ENCODE results near the gene PLK1. TPM values are rescaled to one million over a fixed set of nuclear protein-coding genes. Genes with fewer than 3 reads are reported as not detected.
"Not testable (repeated sequence)": the region's sequence is repeated elsewhere in the genome, so short reads cannot be mapped to it uniquely, and the experiment has no call there.

The PLK1 gene
- total and polyA plus RNA-seq, 8 donors: 0.58 to 35.9 (median 6.6) TPM

GRCh38 chr16:23734176-23734893, 55.6 kb downstream of the PLK1 start:
- Histone ChIP-seq H3K36me3 (no peaks in the 10 kb centered on the region), H3K27me3 (peaks cover 0 to 22% (median 0%) of the 10 kb centered on the region in 3 donors), H3K4me1 (peaks cover 0 to 7% (median 0%) of the 10 kb centered on the region in 4 donors), H3K9me3 (no peaks in the 10 kb centered on the region), H3K4me3 (no peak overlapping the region), H3K27ac (no peak overlapping the region)
- TF ChIP-seq POLR2A (IDR thresholded peaks at IDR 0.05): no peak
- no peak for TF ChIP-seq EP300 (IDR thresholded peaks at IDR 0.05)
- no peak for TF ChIP-seq POLR2AphosphoS5 (IDR thresholded peaks at IDR 0.05)
- no peak for TF ChIP-seq CTCF (IDR thresholded peaks at IDR 0.05)
- no peak for DNase-seq
- intact Hi-C loops (cut with DNase I; ENCODE audit: low total_unique reads): no loop called here
- 84 to 90% (median 86%) methylated on average over 19 of the region's 19 CpGs for WGBS, 5 donors

DNA sequence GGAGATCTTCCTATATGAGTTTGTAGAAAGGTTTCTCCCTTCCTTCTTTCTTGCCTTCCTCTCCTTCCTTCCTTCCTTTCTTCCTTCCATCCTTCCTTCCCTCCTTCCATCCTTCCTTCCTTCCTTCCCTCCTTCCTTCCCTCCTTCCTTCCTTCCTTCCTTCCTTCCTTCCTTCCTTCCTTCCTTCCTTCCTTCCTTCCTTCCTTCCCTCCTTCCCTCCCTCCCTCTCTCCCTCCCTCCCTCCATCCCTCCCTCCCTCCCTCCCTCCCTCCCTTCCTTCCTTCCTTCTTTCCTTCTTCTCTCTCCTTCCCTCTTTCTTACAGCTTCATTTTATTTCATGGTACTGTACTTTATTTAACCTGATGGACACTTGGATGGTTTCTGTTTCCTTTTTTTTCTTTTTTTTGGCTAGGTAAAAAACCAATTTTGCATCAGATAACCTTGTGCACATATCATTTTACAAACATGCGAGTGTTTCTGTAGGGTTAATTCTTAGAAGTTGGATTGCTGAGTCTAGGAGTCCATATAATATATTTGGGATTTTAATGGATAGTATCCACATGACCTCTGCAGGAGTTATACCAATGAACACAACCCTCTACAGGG, 58.8 kb downstream of the PLK1 start:
- peaks cover 0 to 15% (median 0%) of the 10 kb centered on the region in 3 donors for H3K27me3 ChIP-seq

GRCh38 chr16:23739516-23739915, 60.8 kb downstream of the PLK1 start:
- intact Hi-C loops (cut with DNase I; ENCODE audit: low total_unique reads): no loop called here
- no peak for DNase-seq
- WGBS, 5 donors: 52 to 83% (median 64%) methylated on average over 1 of the region's 1 CpG

More for the DNA sequence above, 58.8 kb downstream of the PLK1 start:
- H3K4me1 ChIP-seq; DNase-seq; intact Hi-C loops (cut with DNase I; ENCODE audit: low total_unique reads); H3K27ac ChIP-seq; H3K4me3 ChIP-seq; H3K9me3 ChIP-seq; H3K36me3 ChIP-seq: not testable (repeated sequence)
- 64 to 76% (median 73%) methylated on average over 1 of the region's 1 CpG for WGBS, 5 donors

More at GRCh38 chr16:23739516-23739915, 60.8 kb downstream of the PLK1 start:
- Histone ChIP-seq H3K27ac (no peak overlapping the region), H3K27me3 (peaks cover 0 to 33% (median 3%) of the 10 kb centered on the region in 3 donors), H3K4me1 (no peaks in the 10 kb centered on the region), H3K4me3 (no peak overlapping the region), H3K9me3 (no peaks in the 10 kb centered on the region), H3K36me3 (no peaks in the 10 kb centered on the region)
- TF ChIP-seq POLR2A (IDR thresholded peaks at IDR 0.05) (no peak), POLR2AphosphoS5 (IDR thresholded peaks at IDR 0.05) (no peak), CTCF (IDR thresholded peaks at IDR 0.05) (no peak), EP300 (IDR thresholded peaks at IDR 0.05) (no peak)

Other genes starting within 250 kb of the PLK1 start
- gene COG7, start 225.7 kb upstream of the PLK1 start, total RNA-seq: 10 to 100 TPM; 17.4 to 80.5 (median 30.4) TPM
- gene COG7, start 225.7 kb upstream of the PLK1 start, polyA plus RNA-seq: 10 to 100 TPM; 11.0 to 25.7 (median 20.2) TPM
- 10 to 100 TPM; 22.0 to 62.5 (median 48.8) TPM for gene GGA2, start 168.4 kb upstream of the PLK1 start, total RNA-seq
- 10 to 100 TPM; 17.6 to 28.9 (median 19.7) TPM for gene GGA2, start 168.4 kb upstream of the PLK1 start, polyA plus RNA-seq
- 100 to 1,000 TPM in 1 of 5 donors, 10 to 100 TPM in 4; 14.0 to 176 (median 24.2) TPM for gene EARS2, start 121.5 kb upstream of the PLK1 start, total RNA-seq
- gene EARS2, start 121.5 kb upstream of the PLK1 start, polyA plus RNA-seq: 10 to 100 TPM in 2 of 3 donors, 1 to 10 TPM in 1; 7.8 to 15.6 (median 13.7) TPM
- gene UBFD1, start 121.2 kb upstream of the PLK1 start, total RNA-seq: 100 to 1,000 TPM in 1 of 5 donors, 10 to 100 TPM in 4; 16.3 to 163 (median 52.7) TPM
- 10 to 100 TPM in 1 of 3 donors, 1 to 10 TPM in 2; 6.0 to 10.1 (median 6.0) TPM for gene UBFD1, start 121.2 kb upstream of the PLK1 start, polyA plus RNA-seq
- 100 to 1,000 TPM in 2 of 5 donors, 10 to 100 TPM in 3; 12.6 to 251 (median 77.7) TPM for gene NDUFAB1, start 82.6 kb upstream of the PLK1 start, total RNA-seq
- 100 to 1,000 TPM; 143 to 211 (median 177) TPM for gene NDUFAB1, start 82.6 kb upstream of the PLK1 start, polyA plus RNA-seq
- gene PALB2, start 37.6 kb upstream of the PLK1 start, total RNA-seq: 10 to 100 TPM in 4 of 5 donors, 1 to 10 TPM in 1; 2.6 to 86.6 (median 19.9) TPM
- 10 to 100 TPM in 2 of 3 donors, 1 to 10 TPM in 1; 6.5 to 10.2 (median 10.1) TPM for gene PALB2, start 37.6 kb upstream of the PLK1 start, polyA plus RNA-seq
- 10 to 100 TPM in 3 of 5 donors, 1 to 10 TPM in 2; 3.5 to 47.4 (median 12.6) TPM for gene DCTN5, start 37.4 kb upstream of the PLK1 start, total RNA-seq
- gene DCTN5, start 37.4 kb upstream of the PLK1 start, polyA plus RNA-seq: 10 to 100 TPM; 10.3 to 18.6 (median 12.7) TPM
- 100 to 1,000 TPM in 2 of 5 donors, 10 to 100 TPM in 3; 48.5 to 235 (median 97.4) TPM for gene ERN2, start 34.3 kb downstream of the PLK1 start, total RNA-seq
- 10 to 100 TPM; 18.2 to 29.1 (median 24.5) TPM for gene ERN2, start 34.3 kb downstream of the PLK1 start, polyA plus RNA-seq
- gene CHP2, start 76.1 kb downstream of the PLK1 start, total RNA-seq: 100 to 1,000 TPM in 1 of 5 donors, 1 to 10 TPM in 1, not detected in 3; 1.8 to 116 TPM
- under 1 TPM in 2 of 3 donors, not detected in 1; 0.05 to 0.25 TPM for gene CHP2, start 76.1 kb downstream of the PLK1 start, polyA plus RNA-seq
- gene PRKCB, start 157.1 kb downstream of the PLK1 start, total RNA-seq: 10 to 100 TPM; 10.6 to 49.6 (median 19.7) TPM
- 1 to 10 TPM; 1.1 to 2.0 (median 1.2) TPM for gene PRKCB, start 157.1 kb downstream of the PLK1 start, polyA plus RNA-seq